Measurements from ENCODE around the gene DLGAP4. TPM values are rescaled to one million over a fixed set of nuclear protein-coding genes. Genes with fewer than 3 reads are reported as not detected.
"Not testable (repeated sequence)": the region's sequence is repeated elsewhere in the genome, so short reads cannot be mapped to it uniquely, and the experiment has no call there.

The DLGAP4 gene
- total RNA-seq, 1 donor from 2014 or later: 77.3 TPM

DNA sequence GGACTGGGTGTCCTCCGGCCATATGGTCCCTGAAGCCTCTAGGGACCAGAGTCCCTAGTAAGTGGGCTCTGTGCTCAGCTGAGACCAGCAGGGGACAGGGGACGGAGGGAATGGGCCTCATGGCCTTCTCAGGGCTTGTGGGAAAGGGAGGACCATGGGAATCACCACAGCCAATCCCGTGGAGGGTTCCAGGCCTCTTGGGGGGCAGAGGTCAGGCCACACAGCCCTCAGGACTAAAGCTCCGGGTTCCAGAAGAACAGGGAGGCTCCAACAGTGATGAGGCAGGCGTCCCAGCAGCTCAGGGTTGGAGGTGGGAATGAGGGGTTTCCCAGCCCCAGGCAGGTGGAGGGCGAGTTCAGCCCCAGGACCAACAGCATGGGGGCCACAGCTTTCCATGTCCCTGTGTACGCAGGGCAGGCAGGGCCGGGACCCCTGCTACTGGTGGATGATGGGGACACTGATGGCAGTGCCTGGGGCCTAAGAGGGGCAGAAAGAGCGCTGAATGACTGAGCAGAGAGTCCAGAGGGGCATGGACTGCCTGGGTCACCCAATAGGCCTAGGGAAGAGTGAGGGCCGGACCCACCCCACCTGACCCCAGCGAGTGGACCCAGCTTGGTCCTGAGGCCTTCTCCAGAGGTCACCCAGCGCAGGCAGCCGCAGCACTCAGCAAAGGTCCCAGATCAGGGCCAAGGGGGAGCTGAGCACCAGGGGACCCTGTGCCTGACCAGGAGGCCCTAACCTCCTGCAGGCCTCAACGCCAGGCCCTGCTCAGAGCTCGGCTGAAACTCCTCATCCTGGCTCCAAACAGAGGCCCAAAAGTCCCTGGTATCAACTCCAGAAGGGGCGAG lies 244.0 kb downstream of the DLGAP4 start:
- DNase-seq (ENCODE audit: extremely low spot score in 2 of 2): no peak
- Histone ChIP-seq H3K27me3 (no peaks in the 10 kb centered on the region), H3K27ac (peak overlapping the region; percentile 17), H3K4me1 (peaks cover 6% of the 10 kb centered on the region), H3K36me3 (peaks cover 0 to 12% of the 10 kb centered on the region in 2 donors), H3K9me3 (no peaks in the 10 kb centered on the region), H3K4me3 (no peak overlapping the region)
- intact Hi-C loops (cut with DNase I): loop anchor here (2.0 kb wide), 1 partner anchor 23 kb away; the partner anchor contains the start of gene TGIF2
- peak in 1 of 2 donors; percentile 51 for TF ChIP-seq POLR2AphosphoS5 (IDR thresholded peaks at IDR 0.05; ENCODE audit: insufficient read depth in 1 of 2, low read depth in 1 of 2)
- no peak for TF ChIP-seq POLR2A (IDR thresholded peaks at IDR 0.05)
- TF ChIP-seq, protein P1, sequence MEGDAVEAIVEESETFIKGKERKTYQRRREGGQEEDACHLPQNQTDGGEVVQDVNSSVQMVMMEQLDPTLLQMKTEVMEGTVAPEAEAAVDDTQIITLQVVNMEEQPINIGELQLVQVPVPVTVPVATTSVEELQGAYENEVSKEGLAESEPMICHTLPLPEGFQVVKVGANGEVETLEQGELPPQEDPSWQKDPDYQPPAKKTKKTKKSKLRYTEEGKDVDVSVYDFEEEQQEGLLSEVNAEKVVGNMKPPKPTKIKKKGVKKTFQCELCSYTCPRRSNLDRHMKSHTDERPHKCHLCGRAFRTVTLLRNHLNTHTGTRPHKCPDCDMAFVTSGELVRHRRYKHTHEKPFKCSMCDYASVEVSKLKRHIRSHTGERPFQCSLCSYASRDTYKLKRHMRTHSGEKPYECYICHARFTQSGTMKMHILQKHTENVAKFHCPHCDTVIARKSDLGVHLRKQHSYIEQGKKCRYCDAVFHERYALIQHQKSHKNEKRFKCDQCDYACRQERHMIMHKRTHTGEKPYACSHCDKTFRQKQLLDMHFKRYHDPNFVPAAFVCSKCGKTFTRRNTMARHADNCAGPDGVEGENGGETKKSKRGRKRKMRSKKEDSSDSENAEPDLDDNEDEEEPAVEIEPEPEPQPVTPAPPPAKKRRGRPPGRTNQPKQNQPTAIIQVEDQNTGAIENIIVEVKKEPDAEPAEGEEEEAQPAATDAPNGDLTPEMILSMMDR (IDR thresholded peaks at IDR 0.05): no peak

DNA sequence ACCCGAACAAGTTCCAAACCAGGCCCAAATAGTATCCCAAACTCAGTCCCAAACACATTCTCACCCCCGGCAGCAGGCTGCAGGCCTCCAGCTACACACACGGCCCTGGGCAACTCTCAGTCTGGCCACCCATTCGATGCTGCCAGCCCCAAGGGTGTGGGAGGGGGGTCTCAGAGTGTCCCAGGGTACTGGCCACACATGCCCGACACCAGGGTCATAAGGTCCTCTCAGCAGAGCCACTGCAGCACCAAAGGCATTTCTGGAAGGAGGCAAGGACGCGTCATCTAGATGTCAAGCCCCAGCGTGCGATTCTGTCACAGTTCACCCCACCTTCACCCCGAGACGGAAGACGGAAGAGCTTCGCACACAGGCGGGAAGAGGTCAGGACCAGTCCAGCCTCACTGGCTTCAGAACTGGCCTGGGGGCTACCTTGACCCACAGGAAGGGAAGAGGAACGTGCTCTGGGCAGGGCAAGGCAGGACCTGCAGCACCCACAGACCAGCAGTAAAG lies 244.7 kb downstream of the DLGAP4 start:
- Histone ChIP-seq H3K27me3 (no peaks in the 10 kb centered on the region), H3K4me1 (peaks cover 6% of the 10 kb centered on the region), H3K36me3 (peaks cover 0 to 12% of the 10 kb centered on the region in 2 donors), H3K27ac (peak overlapping the region; percentile 17), H3K4me3 (no peak overlapping the region), H3K9me3 (no peaks in the 10 kb centered on the region)
- peak in 1 of 2 donors; percentile 67 for TF ChIP-seq POLR2AphosphoS5 (IDR thresholded peaks at IDR 0.05; ENCODE audit: insufficient read depth in 1 of 2, low read depth in 1 of 2)
- TF ChIP-seq, protein P1 (IDR thresholded peaks at IDR 0.05): no peak
- DNase-seq (ENCODE audit: extremely low spot score in 2 of 2): no peak
- intact Hi-C loops (cut with DNase I): loop anchor here (2.0 kb wide), 1 partner anchor 22 kb away; the partner anchor contains the start of gene TGIF2

DNA sequence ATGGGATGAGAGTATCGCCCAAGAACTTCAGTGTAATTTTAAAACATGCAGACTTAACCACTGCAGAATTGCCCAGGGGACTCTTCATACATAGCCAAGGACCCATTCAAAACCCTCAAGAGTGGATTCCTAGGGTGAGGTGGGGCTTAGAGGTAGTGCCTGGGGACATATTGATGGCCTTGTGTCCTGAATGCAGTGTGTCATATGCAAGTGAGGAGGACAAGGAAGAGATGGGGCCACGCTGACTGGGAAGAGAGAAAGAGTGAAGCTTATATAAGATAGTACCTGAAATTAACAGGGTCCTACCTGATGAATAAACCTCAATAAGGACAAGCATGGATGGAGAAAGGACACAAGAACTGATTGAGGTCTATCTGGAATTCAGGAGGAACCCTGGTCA lies 249.1 kb downstream of the DLGAP4 start:
- Histone ChIP-seq H3K4me1 (peaks cover 6% of the 10 kb centered on the region), H3K4me3 (no peak overlapping the region), H3K36me3 (no peaks in the 10 kb centered on the region), H3K27me3 (no peaks in the 10 kb centered on the region), H3K9me3 (no peaks in the 10 kb centered on the region), H3K27ac (no peak overlapping the region)
- DNase-seq (ENCODE audit: extremely low spot score in 2 of 2): no peak
- intact Hi-C loops (cut with DNase I): loop anchor here (5.0 kb wide), 1 partner anchor 37 kb away; no protein-coding TSS in a partner anchor
- TF ChIP-seq POLR2A (IDR thresholded peaks at IDR 0.05) (no peak), POLR2AphosphoS5 (IDR thresholded peaks at IDR 0.05; ENCODE audit: insufficient read depth in 1 of 2, low read depth in 1 of 2) (no peak)
- TF ChIP-seq, protein P1 (IDR thresholded peaks at IDR 0.05): no peak

DNA sequence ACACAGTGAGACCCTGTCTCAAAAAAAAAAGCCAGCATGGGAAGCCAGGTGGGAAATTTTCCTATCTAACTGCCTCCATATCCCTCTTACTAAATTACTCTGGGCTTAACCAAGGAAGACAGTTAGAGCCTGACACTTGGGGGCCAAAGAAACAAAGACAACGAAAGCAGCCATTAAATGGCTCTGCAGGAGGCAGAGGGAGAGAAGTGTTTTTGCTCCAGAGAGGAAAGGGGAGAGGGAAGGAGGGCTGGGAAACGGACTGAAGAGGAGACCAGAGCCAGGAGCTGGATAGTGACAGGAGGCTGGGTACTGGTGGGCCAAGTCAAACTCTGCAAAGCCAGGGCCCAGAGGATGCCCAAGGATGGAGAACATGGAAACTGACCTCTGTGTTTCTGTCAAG lies 256.6 kb downstream of the DLGAP4 start:
- DNase-seq (ENCODE audit: extremely low spot score in 2 of 2): no peak
- H3K27ac ChIP-seq: no peak overlapping the region
- H3K4me3 ChIP-seq: no peak overlapping the region
- no peaks in the 10 kb centered on the region for H3K36me3 ChIP-seq
- H3K9me3 ChIP-seq: peaks cover 3% of the 10 kb centered on the region
- H3K27me3 ChIP-seq: no peaks in the 10 kb centered on the region
- intact Hi-C loops (cut with DNase I): no loop called here
- no peaks in the 10 kb centered on the region for H3K4me1 ChIP-seq
- TF ChIP-seq POLR2A (IDR thresholded peaks at IDR 0.05) (no peak), POLR2AphosphoS5 (IDR thresholded peaks at IDR 0.05; ENCODE audit: insufficient read depth in 1 of 2, low read depth in 1 of 2) (no peak)
- TF ChIP-seq, protein P1 (IDR thresholded peaks at IDR 0.05): no peak

DNA sequence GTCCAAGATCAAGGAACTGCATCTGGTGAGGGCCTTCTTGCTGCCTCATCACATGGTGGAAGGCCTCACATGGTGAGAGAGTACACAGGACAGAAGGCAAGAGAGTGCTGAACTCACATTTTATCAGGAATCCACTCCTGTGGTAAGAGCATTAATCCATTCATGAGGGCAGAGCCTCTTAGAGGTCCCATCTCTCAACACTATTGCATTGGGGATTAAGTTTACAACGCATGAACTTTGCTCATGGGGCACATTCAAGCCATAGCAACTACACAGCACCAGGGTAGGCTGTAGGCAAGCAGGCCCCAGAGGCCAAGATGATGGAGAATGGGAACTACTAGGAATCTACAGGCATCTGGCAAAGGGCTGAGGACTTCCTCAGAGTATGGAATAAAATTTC lies 257.2 kb downstream of the DLGAP4 start:
- Histone ChIP-seq H3K9me3 (peaks cover 3% of the 10 kb centered on the region), H3K27me3 (no peaks in the 10 kb centered on the region), H3K4me3 (no peak overlapping the region), H3K36me3 (no peaks in the 10 kb centered on the region), H3K27ac (no peak overlapping the region), H3K4me1 (no peaks in the 10 kb centered on the region)
- no peak for TF ChIP-seq POLR2A (IDR thresholded peaks at IDR 0.05)
- no peak for TF ChIP-seq POLR2AphosphoS5 (IDR thresholded peaks at IDR 0.05; ENCODE audit: insufficient read depth in 1 of 2, low read depth in 1 of 2)
- TF ChIP-seq, protein P1 (IDR thresholded peaks at IDR 0.05): no peak
- no peak for DNase-seq (ENCODE audit: extremely low spot score in 2 of 2)
- intact Hi-C loops (cut with DNase I): no loop called here

DNA sequence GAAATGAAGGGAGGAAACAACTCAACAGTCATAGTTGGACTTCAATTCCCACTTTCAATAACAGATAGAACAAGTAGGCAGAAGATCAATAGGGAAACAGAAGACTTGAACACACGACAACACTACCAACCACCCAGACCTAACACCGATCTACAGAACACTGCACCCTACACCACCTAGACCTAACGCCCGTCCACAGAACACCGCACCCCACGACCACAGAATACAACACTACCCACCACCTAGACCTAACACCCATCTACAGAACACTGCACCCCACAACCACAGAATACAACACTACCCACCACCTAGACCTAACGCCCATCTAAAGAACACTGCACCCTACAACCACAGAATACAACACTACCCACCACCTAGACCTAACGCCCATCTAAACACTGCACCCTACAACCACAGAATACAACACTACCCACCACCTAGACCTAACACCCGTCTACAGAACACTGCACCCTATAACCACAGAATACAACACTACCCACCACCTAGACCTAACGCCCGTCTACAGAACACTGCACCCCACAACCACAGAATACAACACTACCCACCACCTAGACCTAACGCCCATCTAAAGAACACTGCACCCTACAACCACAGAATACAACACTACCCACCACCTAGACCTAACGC lies 258.1 kb downstream of the DLGAP4 start:
- H3K4me3 ChIP-seq; H3K36me3 ChIP-seq; intact Hi-C loops (cut with DNase I); H3K9me3 ChIP-seq; H3K27ac ChIP-seq; H3K27me3 ChIP-seq; DNase-seq (ENCODE audit: extremely low spot score in 2 of 2); H3K4me1 ChIP-seq: not testable (repeated sequence)

DNA sequence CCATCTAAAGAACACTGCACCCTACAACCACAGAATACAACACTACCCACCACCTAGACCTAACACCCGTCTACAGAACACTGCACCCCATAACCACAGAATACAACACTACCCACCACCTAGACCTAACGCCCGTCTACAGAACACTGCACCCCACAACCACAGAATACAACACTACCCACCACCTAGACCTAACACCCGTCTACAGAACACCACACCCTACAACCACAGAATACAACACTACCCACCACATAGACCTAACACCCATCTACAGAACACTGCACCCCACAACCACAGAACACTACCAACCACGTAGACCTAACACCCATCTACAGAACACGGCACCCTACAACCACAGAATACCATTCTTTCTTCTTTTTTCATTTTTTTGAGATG lies 258.6 kb downstream of the DLGAP4 start:
- DNase-seq (ENCODE audit: extremely low spot score in 2 of 2); H3K27me3 ChIP-seq; H3K9me3 ChIP-seq; H3K4me3 ChIP-seq; intact Hi-C loops (cut with DNase I); H3K36me3 ChIP-seq; H3K27ac ChIP-seq; H3K4me1 ChIP-seq: not testable (repeated sequence)
